A673 (cell line): ENCODE results near the gene NNMT.

Experiments
- EZH2 ChIP-seq: fragments of 200-600 bp; sonication (generic); IDR thresholded peaks from 2 replicates; pipeline ENCODE4 v1.6.1; 2017; ENCODE audit warnings: borderline replicate concordance, low read depth, mild to moderate bottlenecking, mixed read lengths, antibody characterized with exemption, low read length; ENCODE audit not compliant: poor library complexity, severe bottlenecking
- TF ChIP-seq, protein P1 (sequence below): fragments of 300-800, 200-600 bp; sonication (generic); conservative IDR thresholded peaks from 2 replicates; pipeline ENCODE4 v1.5.1; 2017; ENCODE audit warnings: low read depth, mild to moderate bottlenecking, antibody characterized with exemption, low read length, moderate library complexity, mixed read lengths

DNA sequence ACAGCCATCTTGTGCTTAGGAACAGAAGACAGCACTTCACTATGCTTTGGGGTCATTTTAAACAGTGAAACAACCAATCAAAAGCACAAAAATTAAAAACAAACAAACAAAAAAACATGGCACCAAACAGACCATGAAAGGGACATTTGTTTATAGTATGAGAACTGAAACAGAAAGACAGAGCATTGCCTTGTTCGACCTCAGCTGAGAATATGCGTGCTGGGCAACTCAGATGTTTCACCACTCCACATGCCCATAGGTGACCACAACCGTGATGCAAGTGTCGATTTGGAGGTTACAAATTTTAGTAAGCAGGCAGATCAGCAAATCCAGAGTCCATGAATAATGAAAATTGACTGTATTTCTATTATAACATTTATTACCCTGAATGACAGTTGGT lies 30.0 kb downstream of the NNMT start:
- TF ChIP-seq, protein P1, sequence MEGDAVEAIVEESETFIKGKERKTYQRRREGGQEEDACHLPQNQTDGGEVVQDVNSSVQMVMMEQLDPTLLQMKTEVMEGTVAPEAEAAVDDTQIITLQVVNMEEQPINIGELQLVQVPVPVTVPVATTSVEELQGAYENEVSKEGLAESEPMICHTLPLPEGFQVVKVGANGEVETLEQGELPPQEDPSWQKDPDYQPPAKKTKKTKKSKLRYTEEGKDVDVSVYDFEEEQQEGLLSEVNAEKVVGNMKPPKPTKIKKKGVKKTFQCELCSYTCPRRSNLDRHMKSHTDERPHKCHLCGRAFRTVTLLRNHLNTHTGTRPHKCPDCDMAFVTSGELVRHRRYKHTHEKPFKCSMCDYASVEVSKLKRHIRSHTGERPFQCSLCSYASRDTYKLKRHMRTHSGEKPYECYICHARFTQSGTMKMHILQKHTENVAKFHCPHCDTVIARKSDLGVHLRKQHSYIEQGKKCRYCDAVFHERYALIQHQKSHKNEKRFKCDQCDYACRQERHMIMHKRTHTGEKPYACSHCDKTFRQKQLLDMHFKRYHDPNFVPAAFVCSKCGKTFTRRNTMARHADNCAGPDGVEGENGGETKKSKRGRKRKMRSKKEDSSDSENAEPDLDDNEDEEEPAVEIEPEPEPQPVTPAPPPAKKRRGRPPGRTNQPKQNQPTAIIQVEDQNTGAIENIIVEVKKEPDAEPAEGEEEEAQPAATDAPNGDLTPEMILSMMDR = no peak
- TF ChIP-seq EZH2 = no peak
